Mucosa of stomach (tissue), 1 donor: ENCODE results near the gene SLIT2.

ENCODE experiments used
- H3K27me3 ChIP-seq: one replicate; pipeline ENCODE4 v1.7.0; 2013; ENCODE audit warnings: mild to moderate bottlenecking, low read length; ENCODE audit not compliant: control insufficient read depth, insufficient read depth
- H3K36me3 ChIP-seq: one replicate; pipeline ENCODE4 v1.7.0; 2013; ENCODE audit warnings: low read length; ENCODE audit not compliant: control insufficient read depth, insufficient read depth
- H3K4me1 ChIP-seq: one replicate; pipeline ENCODE4 v1.7.0; 2013; ENCODE audit warnings: mild to moderate bottlenecking, low read length; ENCODE audit not compliant: control insufficient read depth, insufficient read depth
- H3K4me3 ChIP-seq: one replicate; pipeline ENCODE4 v1.7.0; 2013; ENCODE audit warnings: low read length
- H3K9ac ChIP-seq: one replicate; pipeline ENCODE4 v1.7.0; 2013; ENCODE audit warnings: mild to moderate bottlenecking, low read length, moderate library complexity
- H3K9me3 ChIP-seq: one replicate; pipeline ENCODE4 v1.7.0; 2013; ENCODE audit warnings: mild to moderate bottlenecking, low read length, moderate library complexity; ENCODE audit not compliant: control insufficient read depth
- donor health status: Pancreatic carcinoma.

The SLIT2 gene

GRCh38 chr4:20269320-20269719, 17.6 kb downstream of the SLIT2 start:
- Histone ChIP-seq H3K4me1 (no peaks in the 10 kb centered on the region), H3K4me3 (no peak overlapping the region), H3K36me3 (no peaks in the 10 kb centered on the region), H3K9ac (no peak overlapping the region), H3K9me3 (no peaks in the 10 kb centered on the region), H3K27me3 (no peaks in the 10 kb centered on the region)

- H3K4me3 ChIP-seq, result no peak overlapping the region
- H3K4me1 ChIP-seq, result no peaks in the 10 kb centered on the region
- H3K36me3 ChIP-seq, result no peaks in the 10 kb centered on the region
- H3K9me3 ChIP-seq, result no peaks in the 10 kb centered on the region
- no peaks in the 10 kb centered on the region for H3K27me3 ChIP-seq
- no peak overlapping the region for H3K9ac ChIP-seq
Observed at GRCh38 chr4:20271950-20272349, 20.2 kb downstream of the SLIT2 start.

GRCh38 chr4:20272411-20272872, 20.7 kb downstream of the SLIT2 start:
- Histone ChIP-seq H3K9ac (no peak overlapping the region), H3K9me3 (no peaks in the 10 kb centered on the region), H3K4me1 (no peaks in the 10 kb centered on the region), H3K36me3 (no peaks in the 10 kb centered on the region), H3K27me3 (no peaks in the 10 kb centered on the region), H3K4me3 (no peak overlapping the region)

- Histone ChIP-seq H3K27me3 (no peaks in the 10 kb centered on the region), H3K9me3 (no peaks in the 10 kb centered on the region), H3K4me1 (no peaks in the 10 kb centered on the region), H3K9ac (no peak overlapping the region), H3K36me3 (no peaks in the 10 kb centered on the region), H3K4me3 (no peak overlapping the region)
Observed at GRCh38 chr4:20273793-20274192, 22.1 kb downstream of the SLIT2 start.

GRCh38 chr4:20276848-20277247, 25.1 kb downstream of the SLIT2 start:
- Histone ChIP-seq H3K9ac (no peak overlapping the region), H3K9me3 (no peaks in the 10 kb centered on the region), H3K4me3 (no peak overlapping the region), H3K36me3 (no peaks in the 10 kb centered on the region), H3K27me3 (no peaks in the 10 kb centered on the region), H3K4me1 (no peaks in the 10 kb centered on the region)

- Histone ChIP-seq H3K27me3 (no peaks in the 10 kb centered on the region), H3K9ac (no peak overlapping the region), H3K36me3 (no peaks in the 10 kb centered on the region), H3K4me3 (no peak overlapping the region), H3K4me1 (no peaks in the 10 kb centered on the region), H3K9me3 (no peaks in the 10 kb centered on the region)
Observed at GRCh38 chr4:20278195-20278594, 26.5 kb downstream of the SLIT2 start.

GRCh38 chr4:20279381-20279780, 27.7 kb downstream of the SLIT2 start:
- H3K36me3 ChIP-seq, result no peaks in the 10 kb centered on the region
- no peaks in the 10 kb centered on the region for H3K27me3 ChIP-seq
- no peaks in the 10 kb centered on the region for H3K9me3 ChIP-seq

GRCh38 chr4:20281453-20281852, 29.7 kb downstream of the SLIT2 start:
- Histone ChIP-seq H3K27me3 (no peaks in the 10 kb centered on the region), H3K4me3 (no peak overlapping the region), H3K9ac (no peak overlapping the region), H3K9me3 (no peaks in the 10 kb centered on the region), H3K4me1 (no peaks in the 10 kb centered on the region), H3K36me3 (no peaks in the 10 kb centered on the region)

More at GRCh38 chr4:20279381-20279780, 27.7 kb downstream of the SLIT2 start:
- H3K4me1 ChIP-seq, result no peaks in the 10 kb centered on the region
- H3K9ac ChIP-seq, result no peak overlapping the region
- H3K4me3 ChIP-seq, result no peak overlapping the region

- no peak overlapping the region for H3K4me3 ChIP-seq
Observed at GRCh38 chr4:20283039-20283438, 31.3 kb downstream of the SLIT2 start.

GRCh38 chr4:20284990-20285389, 33.3 kb downstream of the SLIT2 start:
- no peaks in the 10 kb centered on the region for H3K36me3 ChIP-seq
- no peaks in the 10 kb centered on the region for H3K27me3 ChIP-seq
- no peak overlapping the region for H3K9ac ChIP-seq
- H3K9me3 ChIP-seq, result no peaks in the 10 kb centered on the region
- no peak overlapping the region for H3K4me3 ChIP-seq
- no peaks in the 10 kb centered on the region for H3K4me1 ChIP-seq

More at GRCh38 chr4:20283039-20283438, 31.3 kb downstream of the SLIT2 start:
- no peak overlapping the region for H3K9ac ChIP-seq
- H3K4me1 ChIP-seq, result no peaks in the 10 kb centered on the region
- no peaks in the 10 kb centered on the region for H3K27me3 ChIP-seq
- no peaks in the 10 kb centered on the region for H3K36me3 ChIP-seq
- H3K9me3 ChIP-seq, result no peaks in the 10 kb centered on the region

- Histone ChIP-seq H3K9ac (no peak overlapping the region), H3K4me1 (no peaks in the 10 kb centered on the region), H3K27me3 (no peaks in the 10 kb centered on the region), H3K9me3 (no peaks in the 10 kb centered on the region), H3K4me3 (no peak overlapping the region), H3K36me3 (no peaks in the 10 kb centered on the region)
Observed at GRCh38 chr4:20287246-20287645, 35.5 kb downstream of the SLIT2 start.

- Histone ChIP-seq H3K27me3 (no peaks in the 10 kb centered on the region), H3K9ac (no peak overlapping the region), H3K9me3 (no peaks in the 10 kb centered on the region), H3K4me1 (no peaks in the 10 kb centered on the region), H3K4me3 (no peak overlapping the region), H3K36me3 (no peaks in the 10 kb centered on the region)
Observed at GRCh38 chr4:20288047-20288650, 36.4 kb downstream of the SLIT2 start.
